Fibroblast of the aortic adventitia (primary cell): ENCODE results near the gene MROH7. TPM values are rescaled to one million over a fixed set of nuclear protein-coding genes. Genes with fewer than 3 reads are reported as not detected.

Experiments used
- DNase-seq: peaks from one replicate; pipeline ENCODE4 v3.0.0-alpha.2; 2010; ENCODE audit warnings: low read depth
- H3K4me3 ChIP-seq: 2 replicates; pipeline ENCODE4 v1.5.1; 2011; ENCODE audit warnings: low read depth, mild to moderate bottlenecking, control low read depth, low read length, moderate library complexity
- total RNA-seq: library from RNA; depleted of rRNA; stranded (reverse); fragments of >200 nt; gene quantifications from 2 replicates; pipeline ENCODE4 v1.2.3, GENCODE V29; 2012; ENCODE audit warnings: low replicate concordance
- TF ChIP-seq, protein P1 (sequence below): IDR thresholded peaks from 2 replicates; pipeline ENCODE4 v1.5.1; 2011; ENCODE audit warnings: mild to moderate bottlenecking, low read length, control low read depth, inconsistent platforms; ENCODE audit not compliant: insufficient read depth

MROH7 gene
- total RNA-seq, 1 donor = 0.27 TPM

DNA sequence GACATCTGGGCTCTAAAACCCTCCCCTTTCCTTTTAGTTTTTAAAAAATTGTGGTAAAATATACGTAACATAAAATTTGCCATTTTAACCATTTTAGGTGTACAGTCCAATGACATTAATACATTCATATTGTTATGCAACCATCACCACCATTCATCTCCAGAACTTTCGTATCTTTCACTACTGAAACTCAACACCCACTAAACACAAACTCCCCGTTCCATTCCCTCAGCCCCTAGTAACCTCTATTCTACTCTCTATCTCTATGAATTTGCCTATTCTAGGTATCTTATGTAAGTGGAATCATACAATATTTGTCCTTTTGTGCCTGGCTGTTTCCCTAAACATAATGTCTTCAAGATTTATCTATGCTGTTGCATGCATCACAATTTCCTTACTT lies 54.7 kb downstream of the MROH7 start:
- no peak overlapping the region for H3K4me3 ChIP-seq
- DNase-seq = no peak
- TF ChIP-seq, protein P1, sequence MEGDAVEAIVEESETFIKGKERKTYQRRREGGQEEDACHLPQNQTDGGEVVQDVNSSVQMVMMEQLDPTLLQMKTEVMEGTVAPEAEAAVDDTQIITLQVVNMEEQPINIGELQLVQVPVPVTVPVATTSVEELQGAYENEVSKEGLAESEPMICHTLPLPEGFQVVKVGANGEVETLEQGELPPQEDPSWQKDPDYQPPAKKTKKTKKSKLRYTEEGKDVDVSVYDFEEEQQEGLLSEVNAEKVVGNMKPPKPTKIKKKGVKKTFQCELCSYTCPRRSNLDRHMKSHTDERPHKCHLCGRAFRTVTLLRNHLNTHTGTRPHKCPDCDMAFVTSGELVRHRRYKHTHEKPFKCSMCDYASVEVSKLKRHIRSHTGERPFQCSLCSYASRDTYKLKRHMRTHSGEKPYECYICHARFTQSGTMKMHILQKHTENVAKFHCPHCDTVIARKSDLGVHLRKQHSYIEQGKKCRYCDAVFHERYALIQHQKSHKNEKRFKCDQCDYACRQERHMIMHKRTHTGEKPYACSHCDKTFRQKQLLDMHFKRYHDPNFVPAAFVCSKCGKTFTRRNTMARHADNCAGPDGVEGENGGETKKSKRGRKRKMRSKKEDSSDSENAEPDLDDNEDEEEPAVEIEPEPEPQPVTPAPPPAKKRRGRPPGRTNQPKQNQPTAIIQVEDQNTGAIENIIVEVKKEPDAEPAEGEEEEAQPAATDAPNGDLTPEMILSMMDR = no peak

GRCh38 chr1:54697896-54698295 lies 56.3 kb downstream of the MROH7 start:
- no peak for DNase-seq
- TF ChIP-seq, protein P1 = no peak
- no peak overlapping the region for H3K4me3 ChIP-seq

- no peak for DNase-seq
- TF ChIP-seq, protein P1 = no peak
- H3K4me3 ChIP-seq = no peak overlapping the region
These were observed 56.8 kb downstream of the MROH7 start for GRCh38 chr1:54698346-54698745.

GRCh38 chr1:54699936-54700525 lies 58.4 kb downstream of the MROH7 start:
- no peak for DNase-seq
- H3K4me3 ChIP-seq = no peak overlapping the region
- TF ChIP-seq, protein P1 = no peak

DNA sequence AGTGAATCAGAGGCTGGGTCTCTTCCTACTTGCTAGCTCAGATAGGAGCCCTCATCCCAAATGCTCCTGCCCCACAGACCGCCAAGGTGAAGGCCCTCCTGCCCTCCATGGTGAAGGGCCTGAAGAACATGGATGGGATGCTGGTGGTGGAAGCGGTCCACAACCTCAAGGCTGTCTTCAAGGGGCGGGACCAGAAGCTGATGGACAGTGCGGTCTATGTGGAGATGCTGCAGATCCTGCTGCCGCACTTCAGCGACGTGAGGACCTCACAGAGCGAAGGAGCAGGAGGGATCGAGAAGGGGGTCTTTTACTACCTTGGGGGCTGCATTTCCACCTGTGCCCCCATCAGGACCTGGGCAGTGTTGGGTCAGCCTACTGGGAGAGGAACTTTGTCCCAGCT lies 59.5 kb downstream of the MROH7 start:
- H3K4me3 ChIP-seq = no peak overlapping the region
- TF ChIP-seq, protein P1 = no peak
- no peak for DNase-seq

DNA sequence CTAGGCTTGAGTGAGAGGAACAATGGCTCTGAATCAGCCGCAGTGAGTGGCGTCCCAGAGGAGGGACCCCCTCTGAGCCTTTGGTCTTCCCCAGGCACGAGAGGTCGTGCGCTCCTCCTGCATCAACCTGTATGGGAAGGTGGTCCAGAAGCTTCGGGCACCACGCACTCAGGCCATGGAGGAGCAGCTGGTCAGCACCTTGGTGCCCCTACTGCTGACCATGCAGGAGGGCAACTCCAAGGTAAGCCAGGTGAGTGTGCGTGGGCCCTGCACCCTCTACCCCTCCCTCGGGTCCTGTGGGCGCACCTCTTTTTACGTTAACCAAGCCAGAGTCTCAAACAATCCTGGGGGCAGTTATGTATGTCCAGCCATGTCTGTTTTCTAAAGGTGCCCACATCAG lies 60.4 kb downstream of the MROH7 start:
- H3K4me3 ChIP-seq = no peak overlapping the region
- TF ChIP-seq, protein P1 = no peak
- no peak for DNase-seq

DNA sequence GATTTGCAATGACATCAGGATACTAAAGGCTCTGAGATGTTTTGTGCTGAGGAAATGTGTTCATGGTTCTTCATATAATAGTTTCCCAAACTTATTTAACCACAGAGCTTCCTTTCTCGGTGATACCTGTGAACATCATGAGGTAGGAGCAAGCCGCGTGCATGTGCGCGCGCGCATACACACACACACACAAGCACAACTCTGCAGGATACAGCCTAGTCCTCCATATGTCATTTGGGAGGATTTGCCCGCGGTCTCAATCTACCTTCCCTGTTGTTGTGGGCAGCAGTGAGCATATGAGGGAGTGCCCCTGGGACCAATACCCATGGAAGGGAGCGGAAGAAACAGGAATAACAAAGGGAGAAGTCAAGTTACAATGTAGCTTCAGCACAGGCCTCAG lies 61.9 kb downstream of the MROH7 start:
- TF ChIP-seq, protein P1 = no peak
- H3K4me3 ChIP-seq = no peak overlapping the region
- no peak for DNase-seq
